HUES64 (cell line): ENCODE data around the gene SLC25A30.

Experiments
- H3K27ac ChIP-seq: 2 replicates; pipeline ENCODE4 v1.7.0; 2013; ENCODE audit warnings: low read depth, low read length, inconsistent platforms
- H3K27me3 ChIP-seq: 2 replicates; pipeline ENCODE4 v1.6.1; 2013; ENCODE audit warnings: mild to moderate bottlenecking, low read length; ENCODE audit not compliant: insufficient read depth
- H3K36me3 ChIP-seq: 2 replicates; pipeline ENCODE4 v1.6.1; 2013; ENCODE audit warnings: mild to moderate bottlenecking, low read length; ENCODE audit not compliant: insufficient read depth
- H3K4me1 ChIP-seq: 2 replicates; pipeline ENCODE4 v1.6.1; 2013; ENCODE audit warnings: mild to moderate bottlenecking, low read length, moderate library complexity; ENCODE audit not compliant: insufficient read depth
- H3K4me3 ChIP-seq: 2 replicates; pipeline ENCODE4 v1.5.1; 2013; ENCODE audit warnings: mild to moderate bottlenecking, low read length, moderate library complexity
- H3K9ac ChIP-seq: 2 replicates; pipeline ENCODE4 v1.6.1; 2013; ENCODE audit warnings: mild to moderate bottlenecking, low read depth, low read length
- H3K9me3 ChIP-seq: 2 replicates; pipeline ENCODE4 v1.6.1; 2013; ENCODE audit warnings: low read depth, low read length; ENCODE audit not compliant: insufficient read depth
- WGBS: fragments of 150-250, 120-280 bp; methylation state at CpG from one replicate; pipeline ENCODE4 v1.1.7; 2013; ENCODE audit warnings: missing lambda C conversion rate; 5-methylcytosine and 5-hydroxymethylcytosine counted together

Gene SLC25A30

GRCh38 chr13:45446181-45446580 lies 28.0 kb upstream of the SLC25A30 start:
- Histone ChIP-seq H3K27me3 (no peaks in the 10 kb centered on the region), H3K9me3 (no peaks in the 10 kb centered on the region), H3K4me3 (no peak overlapping the region), H3K9ac (no peak overlapping the region), H3K36me3 (no peaks in the 10 kb centered on the region), H3K27ac (no peak overlapping the region), H3K4me1 (no peaks in the 10 kb centered on the region; the same call in 1 of the 2 replicates)
- WGBS: 89% methylated on average over 7 of the region's 7 CpGs

DNA sequence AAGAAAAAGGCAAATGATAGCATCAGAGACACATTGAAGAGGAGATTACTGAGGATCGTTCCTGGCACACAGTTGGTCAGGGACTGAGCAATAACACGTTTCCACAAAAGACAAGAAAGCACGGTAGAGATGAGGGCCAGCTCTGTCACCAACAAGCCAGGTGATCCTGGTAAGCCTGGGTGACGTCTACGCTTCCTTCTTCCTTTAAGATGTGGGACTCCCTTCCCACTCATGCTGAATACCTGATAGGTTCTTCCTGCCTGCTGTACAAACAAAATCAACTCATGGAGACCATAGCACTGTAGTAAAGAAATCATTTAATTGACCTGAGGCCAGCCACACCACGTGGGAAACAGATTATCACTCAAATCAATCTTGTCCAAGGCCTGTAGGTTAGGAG lies 26.9 kb upstream of the SLC25A30 start:
- H3K4me1 ChIP-seq: no peaks in the 10 kb centered on the region; the same call in 1 of the 2 replicates

GRCh38 chr13:45441633-45442032 lies 23.5 kb upstream of the SLC25A30 start:
- no peak overlapping the region for H3K27ac ChIP-seq
- no peaks in the 10 kb centered on the region for H3K27me3 ChIP-seq
- H3K9ac ChIP-seq: no peak overlapping the region
- H3K9me3 ChIP-seq: no peaks in the 10 kb centered on the region
- peaks cover 7% of the 10 kb centered on the region; the same call in 1 of the 2 replicates for H3K4me1 ChIP-seq
- no peak overlapping the region for H3K4me3 ChIP-seq
- H3K36me3 ChIP-seq: no peaks in the 10 kb centered on the region
- WGBS: 52% methylated on average over 2 of the region's 2 CpGs

More for the DNA sequence above, 26.9 kb upstream of the SLC25A30 start:
- H3K9ac ChIP-seq: no peak overlapping the region
- 90% methylated on average over 6 of the region's 6 CpGs for WGBS
- H3K27me3 ChIP-seq: no peaks in the 10 kb centered on the region
- H3K36me3 ChIP-seq: no peaks in the 10 kb centered on the region
- no peaks in the 10 kb centered on the region for H3K9me3 ChIP-seq
- no peak overlapping the region for H3K27ac ChIP-seq
- no peak overlapping the region for H3K4me3 ChIP-seq

- no peaks in the 10 kb centered on the region for H3K27me3 ChIP-seq
- 68% methylated on average over 2 of the region's 3 CpGs for WGBS
- no peak overlapping the region for H3K27ac ChIP-seq
- H3K4me3 ChIP-seq: no peak overlapping the region
- no peak overlapping the region for H3K9ac ChIP-seq
- no peaks in the 10 kb centered on the region for H3K9me3 ChIP-seq
- peaks cover 7% of the 10 kb centered on the region; the same call in 1 of the 2 replicates for H3K4me1 ChIP-seq
- H3K36me3 ChIP-seq: no peaks in the 10 kb centered on the region
These were observed 21.7 kb upstream of the SLC25A30 start for GRCh38 chr13:45439781-45440462.

GRCh38 chr13:45439008-45439407 lies 20.8 kb upstream of the SLC25A30 start:
- H3K36me3 ChIP-seq: no peaks in the 10 kb centered on the region
- peaks cover 7% of the 10 kb centered on the region; the same call in 1 of the 2 replicates for H3K4me1 ChIP-seq
- 95% methylated on average over 4 of the region's 4 CpGs for WGBS
- H3K27me3 ChIP-seq: no peaks in the 10 kb centered on the region
- no peak overlapping the region for H3K4me3 ChIP-seq
- no peak overlapping the region for H3K27ac ChIP-seq
- no peak overlapping the region for H3K9ac ChIP-seq
- H3K9me3 ChIP-seq: no peaks in the 10 kb centered on the region

DNA sequence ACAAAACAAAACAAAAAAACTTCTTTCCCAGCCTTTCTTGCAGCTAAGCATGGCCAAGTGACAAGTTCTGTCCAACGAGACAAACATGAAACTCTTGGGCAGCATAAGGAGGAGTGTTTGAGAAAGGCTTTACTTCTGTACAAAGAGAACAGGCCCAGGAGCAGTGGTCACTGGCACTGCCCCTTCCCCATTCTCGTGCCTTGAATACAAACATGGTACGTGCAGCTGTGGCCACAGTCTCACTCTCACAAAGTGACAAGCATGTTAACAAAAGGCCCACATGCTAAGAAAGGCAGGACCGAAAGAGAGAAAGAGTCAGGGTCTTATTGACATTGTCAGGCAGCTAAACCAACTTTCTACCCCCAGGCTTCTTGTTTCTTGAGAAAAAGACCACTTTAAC lies 19.8 kb upstream of the SLC25A30 start:
- WGBS: 92% methylated on average over 4 of the region's 4 CpGs
- Histone ChIP-seq H3K36me3 (no peaks in the 10 kb centered on the region), H3K27ac (no peak overlapping the region)

GRCh38 chr13:45436953-45437352 lies 18.8 kb upstream of the SLC25A30 start:
- Histone ChIP-seq H3K36me3 (no peaks in the 10 kb centered on the region), H3K27me3 (no peaks in the 10 kb centered on the region), H3K9ac (no peak overlapping the region), H3K27ac (no peak overlapping the region), H3K4me3 (no peak overlapping the region), H3K4me1 (peaks cover 7% of the 10 kb centered on the region; the same call in 1 of the 2 replicates), H3K9me3 (no peaks in the 10 kb centered on the region)
- 92% methylated on average over 4 of the region's 4 CpGs for WGBS

More for the DNA sequence above, 19.8 kb upstream of the SLC25A30 start:
- Histone ChIP-seq H3K9me3 (no peaks in the 10 kb centered on the region), H3K4me1 (peaks cover 7% of the 10 kb centered on the region; the same call in 1 of the 2 replicates), H3K27me3 (no peaks in the 10 kb centered on the region), H3K4me3 (no peak overlapping the region), H3K9ac (no peak overlapping the region)

GRCh38 chr13:45436332-45436731 lies 18.2 kb upstream of the SLC25A30 start:
- Histone ChIP-seq H3K36me3 (no peaks in the 10 kb centered on the region), H3K4me1 (peaks cover 7% of the 10 kb centered on the region; the same call in 1 of the 2 replicates), H3K27me3 (no peaks in the 10 kb centered on the region), H3K9ac (no peak overlapping the region), H3K4me3 (no peak overlapping the region), H3K27ac (no peak overlapping the region), H3K9me3 (no peaks in the 10 kb centered on the region)
- WGBS: 90% methylated on average over 9 of the region's 9 CpGs

GRCh38 chr13:45434556-45435371 lies 16.6 kb upstream of the SLC25A30 start:
- Histone ChIP-seq H3K27me3 (no peaks in the 10 kb centered on the region), H3K9me3 (no peaks in the 10 kb centered on the region), H3K4me1 (peaks cover 7% of the 10 kb centered on the region; the same call in 1 of the 2 replicates), H3K36me3 (no peaks in the 10 kb centered on the region), H3K27ac (no peak overlapping the region), H3K9ac (no peak overlapping the region), H3K4me3 (no peak overlapping the region)
- WGBS: 92% methylated on average over 8 of the region's 8 CpGs

DNA sequence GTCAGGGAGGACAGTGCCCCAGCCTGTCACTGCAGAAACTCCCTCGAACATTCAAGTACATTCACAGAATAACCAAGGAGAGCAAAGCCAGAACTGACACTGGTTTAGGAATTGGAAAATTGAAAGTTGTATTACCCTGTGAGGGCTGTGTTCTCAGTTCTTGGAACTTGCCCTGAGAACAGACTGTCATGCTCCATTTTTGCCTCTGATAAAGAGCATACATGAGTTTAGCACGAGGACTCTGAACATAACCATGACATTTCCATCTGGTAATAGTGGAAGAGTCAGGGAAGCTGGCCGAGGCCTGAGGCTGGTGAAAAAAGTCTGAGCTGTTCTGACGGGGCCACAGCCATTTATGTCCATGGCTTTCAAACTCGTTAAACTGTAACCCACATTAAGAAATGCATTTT lies 15.2 kb upstream of the SLC25A30 start:
- no peaks in the 10 kb centered on the region for H3K36me3 ChIP-seq
- no peaks in the 10 kb centered on the region for H3K9me3 ChIP-seq
- no peak overlapping the region for H3K27ac ChIP-seq
- WGBS: 83% methylated on average over 5 of the region's 5 CpGs
- no peaks in the 10 kb centered on the region for H3K4me1 ChIP-seq
- no peak overlapping the region for H3K4me3 ChIP-seq
- no peaks in the 10 kb centered on the region for H3K27me3 ChIP-seq
- H3K9ac ChIP-seq: no peak overlapping the region

GRCh38 chr13:45432737-45433380 lies 14.7 kb upstream of the SLC25A30 start:
- Histone ChIP-seq H3K36me3 (no peaks in the 10 kb centered on the region), H3K27ac (no peak overlapping the region), H3K27me3 (no peaks in the 10 kb centered on the region), H3K9me3 (no peaks in the 10 kb centered on the region), H3K4me3 (no peak overlapping the region), H3K4me1 (no peaks in the 10 kb centered on the region), H3K9ac (no peak overlapping the region)
- 92% methylated on average over 6 of the region's 6 CpGs for WGBS
